NCI-H2171 (cell line): Measurements from ENCODE around the gene GNAS.
"Not testable (repeated sequence)": the region's sequence is repeated elsewhere in the genome, so short reads cannot be mapped to it uniquely, and the experiment has no call there.

Experiments
- DNase-seq: peaks from one replicate; lab custom pipeline; 2025; lab: John Stamatoyannopoulos, UW

GNAS gene

DNA sequence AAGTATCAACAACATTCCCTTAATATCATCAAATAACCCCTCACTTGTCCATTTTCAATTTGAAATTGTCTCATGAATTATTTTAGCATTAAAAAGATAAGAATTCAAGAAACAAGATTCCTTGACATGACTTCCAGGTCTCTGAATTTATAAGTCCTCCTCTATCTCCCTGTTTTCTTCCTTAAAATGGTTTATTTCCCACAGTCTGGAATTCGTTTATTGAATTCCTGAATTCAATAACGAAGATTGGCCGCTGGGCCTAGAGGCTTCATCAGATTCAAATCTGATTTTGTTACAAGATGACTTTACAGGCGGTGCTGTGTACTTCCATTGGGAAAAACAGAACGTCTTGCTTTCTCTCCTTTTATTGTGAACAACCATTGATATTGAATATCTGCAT lies 79.7 kb downstream of the GNAS start:
- no peak for DNase-seq

DNA sequence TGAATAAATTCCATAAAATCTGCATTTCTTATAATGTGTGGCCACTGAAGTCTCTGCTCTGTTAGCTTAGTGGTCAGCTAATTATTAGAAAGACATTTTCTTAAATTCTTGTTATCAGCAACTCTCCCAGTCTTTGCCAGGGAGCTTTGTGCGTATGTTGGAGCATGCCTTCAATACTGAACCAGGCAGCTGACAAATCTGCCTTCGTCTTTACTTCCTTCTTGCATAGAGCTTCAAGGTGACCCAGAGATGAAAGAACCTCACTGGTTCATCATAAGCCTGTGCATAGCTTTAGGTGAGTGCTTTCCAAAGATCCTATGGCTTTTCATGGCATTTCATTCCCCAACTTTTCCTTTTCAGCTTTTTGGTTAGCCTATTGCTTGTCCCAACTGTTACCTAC lies 85.6 kb downstream of the GNAS start:
- DNase-seq, result no peak

DNA sequence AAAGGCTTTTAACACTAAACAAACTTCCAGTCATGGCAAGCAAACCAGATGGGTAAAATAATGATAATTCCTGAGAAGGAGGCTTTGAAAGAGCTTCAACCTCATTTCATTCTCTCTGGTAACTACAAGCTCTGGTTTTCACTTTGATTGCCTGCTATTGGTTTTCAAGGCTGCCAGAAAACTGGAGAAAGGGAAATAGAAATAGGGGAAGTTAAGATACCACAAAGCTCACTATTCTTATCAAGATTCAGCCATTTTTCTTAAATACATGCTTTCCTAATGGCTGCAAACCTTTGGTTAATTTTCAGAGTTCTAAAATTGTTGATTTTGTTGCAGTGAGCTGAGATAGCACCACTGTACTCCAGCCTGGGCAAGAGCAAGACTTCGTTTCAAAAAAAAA lies 86.0 kb downstream of the GNAS start:
- DNase-seq, result no peak

DNA sequence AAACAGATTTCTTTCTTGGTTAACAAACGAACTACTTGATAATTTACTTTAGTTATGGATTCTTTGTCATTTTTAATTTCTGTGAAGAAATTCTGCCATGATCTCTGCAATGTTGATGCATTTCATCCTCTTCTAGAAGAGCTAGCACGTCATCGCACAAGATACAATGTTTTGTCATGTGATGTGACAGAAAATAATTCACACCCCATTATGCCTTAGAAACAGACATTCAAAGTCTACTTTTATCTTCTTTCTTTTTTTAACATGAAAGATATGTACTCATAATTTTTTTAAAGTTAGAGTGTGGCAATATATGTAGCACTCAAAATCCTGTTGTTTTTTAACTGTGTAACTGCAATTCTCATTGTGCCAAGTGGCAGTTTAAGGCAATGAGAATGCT lies 89.0 kb downstream of the GNAS start:
- DNase-seq, result no peak

DNA sequence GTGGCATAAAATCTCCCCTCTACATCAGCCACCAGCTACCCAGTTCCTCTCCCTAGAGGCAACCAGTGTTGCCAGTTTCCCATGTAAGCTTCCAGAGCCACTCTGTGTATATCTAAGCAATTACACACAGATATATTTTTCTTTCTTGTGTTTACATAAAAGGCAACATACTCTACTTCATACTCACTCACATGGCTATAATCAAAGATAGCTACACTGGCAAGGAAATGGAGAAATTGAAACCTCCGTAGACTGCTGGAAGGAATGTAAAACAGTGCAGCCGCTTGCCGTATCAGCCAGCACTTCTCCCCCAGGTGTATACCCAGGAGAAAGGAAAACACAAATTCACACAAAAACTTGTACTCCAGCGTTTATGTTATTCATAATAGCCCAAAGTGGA lies 90.0 kb downstream of the GNAS start:
- DNase-seq, result no peak

DNA sequence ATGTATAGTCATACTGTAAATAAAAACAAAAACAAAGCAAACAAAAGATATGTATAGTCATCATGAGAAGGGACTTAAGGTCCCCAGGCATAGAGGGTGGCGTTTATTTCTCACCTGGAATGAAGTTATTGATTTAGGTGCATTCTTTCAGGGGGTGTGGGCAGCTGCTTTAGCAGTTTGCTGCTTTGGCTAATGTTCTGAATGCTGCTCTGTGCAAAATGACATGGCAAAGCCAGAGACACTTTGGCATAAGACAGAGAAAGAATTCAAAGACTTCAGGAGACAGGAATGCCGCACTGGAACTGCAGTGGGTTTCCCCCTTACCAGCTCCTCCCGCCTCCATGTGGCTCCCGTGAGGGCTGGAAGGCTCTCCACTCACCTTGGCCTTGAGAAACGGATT lies 92.1 kb downstream of the GNAS start:
- no peak for DNase-seq

DNA sequence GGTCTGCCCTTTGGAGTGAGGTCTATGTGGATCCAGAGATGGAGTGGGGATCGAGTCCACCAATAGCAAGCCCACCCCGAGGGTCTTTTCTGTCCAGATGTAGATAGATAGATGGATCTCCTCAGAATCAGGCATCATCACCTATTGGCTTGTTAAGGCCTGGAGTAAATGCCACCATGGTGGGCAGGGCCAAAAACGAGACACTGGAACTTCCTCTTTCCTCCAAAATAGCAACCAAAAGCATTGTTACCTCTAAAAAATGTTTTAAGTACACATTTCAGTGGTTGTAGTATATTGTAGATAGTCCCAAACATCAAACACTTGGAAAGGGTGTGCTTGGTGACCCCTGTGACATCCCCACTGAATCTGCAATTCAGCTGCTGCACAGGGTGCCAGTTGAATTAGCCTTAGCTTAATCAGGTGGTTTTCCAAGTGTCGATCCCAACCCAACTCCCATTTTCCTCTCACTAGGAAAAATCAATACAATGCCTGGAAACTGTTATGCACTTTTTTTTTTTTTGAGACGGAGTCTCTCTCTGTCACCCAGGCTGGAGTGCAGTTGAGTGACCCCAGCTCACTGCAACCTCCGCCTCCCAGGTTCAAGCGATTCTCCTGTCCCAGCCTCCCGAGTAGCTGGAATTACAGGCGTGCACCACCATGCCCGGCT lies 93.6 kb downstream of the GNAS start:
- no peak for DNase-seq

DNA sequence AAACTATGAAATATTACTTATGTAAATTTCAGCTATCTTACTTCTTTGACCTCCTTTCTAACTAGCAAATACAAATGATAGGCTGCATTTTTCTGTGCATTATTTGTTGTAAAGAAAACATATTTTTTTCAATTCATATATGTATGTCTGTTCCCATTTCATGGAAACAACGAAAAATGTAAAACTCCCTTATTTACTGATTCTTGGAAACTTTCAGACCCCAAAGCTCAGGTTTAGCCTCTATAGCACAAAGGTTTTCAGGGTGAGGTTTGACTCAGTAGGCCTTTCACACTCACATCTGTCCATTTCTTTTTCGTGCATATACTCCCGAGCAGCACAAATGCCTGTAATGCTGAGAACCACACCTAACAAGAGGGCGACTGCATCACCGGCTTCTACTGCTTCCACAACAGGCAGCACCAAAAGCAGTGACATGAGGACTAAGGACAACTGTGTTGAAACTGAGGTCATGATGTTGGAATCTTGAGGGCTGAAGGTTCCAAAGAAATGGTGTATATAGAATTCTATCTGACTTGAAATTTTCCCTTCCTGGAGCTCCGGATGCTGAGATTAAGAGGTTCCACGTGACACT lies 95.4 kb downstream of the GNAS start:
- not testable (repeated sequence) for DNase-seq

DNA sequence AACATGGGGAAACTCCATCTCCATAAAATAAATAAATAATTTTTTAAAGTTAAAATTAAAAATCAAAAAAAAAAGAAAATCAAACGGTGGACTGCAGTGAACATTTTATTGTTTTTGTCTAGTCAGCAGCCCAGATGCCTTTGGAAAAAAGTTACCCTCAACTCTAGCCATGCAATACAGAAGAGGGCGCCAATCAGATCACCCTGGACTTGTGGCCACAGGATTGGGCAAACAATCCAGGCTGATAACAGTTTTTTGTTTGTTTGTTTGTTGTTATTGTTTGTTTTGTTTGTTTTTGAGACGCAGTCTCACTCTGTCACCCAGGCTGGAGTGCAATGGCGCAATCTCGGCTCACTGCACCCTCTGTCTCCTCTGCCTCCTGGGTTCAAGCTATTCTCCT lies 98.1 kb downstream of the GNAS start:
- DNase-seq, result no peak

DNA sequence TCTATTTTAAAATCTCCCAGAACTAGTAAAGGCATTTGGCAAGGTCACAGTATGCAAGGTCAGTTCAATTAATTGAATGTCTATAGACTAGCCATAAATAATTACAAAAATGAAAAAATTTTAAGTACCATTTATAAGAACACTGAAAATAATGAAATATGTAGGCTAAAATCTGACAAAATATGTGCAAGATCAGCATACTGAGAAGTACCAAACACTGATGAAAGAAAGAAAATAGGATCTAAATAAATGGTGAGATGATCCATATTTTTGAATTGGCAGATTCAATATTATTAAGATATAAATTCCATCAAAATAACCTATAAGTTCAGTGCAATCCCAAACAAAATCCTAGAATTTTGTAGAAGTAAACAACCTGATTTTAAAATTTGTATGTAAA lies 100.5 kb downstream of the GNAS start:
- DNase-seq, result no peak

DNA sequence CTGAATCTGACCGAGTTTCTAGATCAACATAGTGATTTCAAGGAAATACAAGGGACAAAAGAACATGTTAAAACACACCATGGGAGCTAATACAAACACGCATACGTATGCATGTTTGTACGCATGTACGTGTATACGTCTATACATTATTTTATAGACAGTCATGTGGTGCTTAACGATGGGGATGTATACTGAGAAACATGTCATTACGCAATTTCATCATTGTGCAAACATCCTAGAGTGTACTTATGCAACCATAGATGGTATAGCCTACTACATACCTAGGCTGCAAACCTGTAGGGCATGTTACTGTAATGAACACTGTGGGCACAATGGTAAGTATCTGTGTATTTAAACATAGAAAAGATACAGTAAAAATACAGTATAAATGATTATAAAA lies 103.6 kb downstream of the GNAS start:
- no peak for DNase-seq

DNA sequence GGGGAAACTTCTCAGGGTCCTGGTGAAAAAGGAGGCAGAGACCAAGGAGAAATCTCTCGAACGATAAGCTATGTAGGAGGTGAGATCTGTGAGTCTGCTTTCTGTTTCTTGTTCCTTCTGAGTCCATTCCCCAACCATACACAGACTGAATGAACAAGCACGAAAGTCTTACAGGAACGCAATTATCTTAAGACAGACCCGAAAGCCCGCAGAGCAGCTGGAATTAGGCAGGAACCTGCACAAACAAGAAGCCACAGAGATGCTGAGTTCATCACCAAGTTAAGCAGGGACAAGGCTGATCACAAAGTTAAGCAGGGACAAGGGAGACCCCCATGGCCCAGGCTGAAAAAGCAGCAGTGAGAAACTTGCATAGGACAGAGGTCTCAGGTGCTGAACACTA lies 107.1 kb downstream of the GNAS start:
- DNase-seq, result no peak
